WERI-Rb-1 (cell line): Measurements from ENCODE around the gene ATP8B3.

Source experiments
- DNase-seq: peaks from one replicate; pipeline ENCODE4 v3.0.0-alpha.2; 2020
- H3K27ac ChIP-seq: fragments of 250-450 bp; sonication (Bioruptor Pico); 2 replicates; pipeline ENCODE4 v1.5.1; 2020; ENCODE audit warnings: mild to moderate bottlenecking, moderate library complexity
- H3K27me3 ChIP-seq: fragments of 250-450 bp; sonication (Bioruptor Pico); 2 replicates; pipeline ENCODE4 v1.5.1; 2021; ENCODE audit warnings: mild to moderate bottlenecking, low read depth, moderate library complexity; ENCODE audit not compliant: insufficient read depth, severe bottlenecking
- H3K36me3 ChIP-seq: fragments of 250-450 bp; sonication (Bioruptor Pico); 2 replicates; pipeline ENCODE4 v1.5.1; 2020; ENCODE audit warnings: mild to moderate bottlenecking, moderate library complexity
- H3K4me3 ChIP-seq: 2 replicates; pipeline ENCODE4 v1.5.1; 2011; ENCODE audit warnings: low read depth, mild to moderate bottlenecking, control low read depth, low read length
- H3K9me3 ChIP-seq: fragments of 250-450 bp; sonication (Bioruptor Pico); 2 replicates; pipeline ENCODE4 v1.5.1; 2021; ENCODE audit warnings: mild to moderate bottlenecking, moderate library complexity; ENCODE audit not compliant: severe bottlenecking
- TF ChIP-seq, protein P1 (sequence below): IDR thresholded peaks from 2 replicates; pipeline ENCODE4 v1.5.1; 2011; ENCODE audit warnings: low read depth, mild to moderate bottlenecking, control low read depth, inconsistent platforms, low read length

Gene ATP8B3

GRCh38 chr19:1844513-1845124, 32.5 kb upstream of the ATP8B3 start:
- Histone ChIP-seq H3K36me3 (peaks cover 26% of the 10 kb centered on the region), H3K9me3 (no peaks in the 10 kb centered on the region), H3K27me3 (no peaks in the 10 kb centered on the region), H3K27ac (no peak overlapping the region), H3K4me3 (no peak overlapping the region)
- TF ChIP-seq, protein P1, sequence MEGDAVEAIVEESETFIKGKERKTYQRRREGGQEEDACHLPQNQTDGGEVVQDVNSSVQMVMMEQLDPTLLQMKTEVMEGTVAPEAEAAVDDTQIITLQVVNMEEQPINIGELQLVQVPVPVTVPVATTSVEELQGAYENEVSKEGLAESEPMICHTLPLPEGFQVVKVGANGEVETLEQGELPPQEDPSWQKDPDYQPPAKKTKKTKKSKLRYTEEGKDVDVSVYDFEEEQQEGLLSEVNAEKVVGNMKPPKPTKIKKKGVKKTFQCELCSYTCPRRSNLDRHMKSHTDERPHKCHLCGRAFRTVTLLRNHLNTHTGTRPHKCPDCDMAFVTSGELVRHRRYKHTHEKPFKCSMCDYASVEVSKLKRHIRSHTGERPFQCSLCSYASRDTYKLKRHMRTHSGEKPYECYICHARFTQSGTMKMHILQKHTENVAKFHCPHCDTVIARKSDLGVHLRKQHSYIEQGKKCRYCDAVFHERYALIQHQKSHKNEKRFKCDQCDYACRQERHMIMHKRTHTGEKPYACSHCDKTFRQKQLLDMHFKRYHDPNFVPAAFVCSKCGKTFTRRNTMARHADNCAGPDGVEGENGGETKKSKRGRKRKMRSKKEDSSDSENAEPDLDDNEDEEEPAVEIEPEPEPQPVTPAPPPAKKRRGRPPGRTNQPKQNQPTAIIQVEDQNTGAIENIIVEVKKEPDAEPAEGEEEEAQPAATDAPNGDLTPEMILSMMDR, result no peak
- no peak for DNase-seq

DNA sequence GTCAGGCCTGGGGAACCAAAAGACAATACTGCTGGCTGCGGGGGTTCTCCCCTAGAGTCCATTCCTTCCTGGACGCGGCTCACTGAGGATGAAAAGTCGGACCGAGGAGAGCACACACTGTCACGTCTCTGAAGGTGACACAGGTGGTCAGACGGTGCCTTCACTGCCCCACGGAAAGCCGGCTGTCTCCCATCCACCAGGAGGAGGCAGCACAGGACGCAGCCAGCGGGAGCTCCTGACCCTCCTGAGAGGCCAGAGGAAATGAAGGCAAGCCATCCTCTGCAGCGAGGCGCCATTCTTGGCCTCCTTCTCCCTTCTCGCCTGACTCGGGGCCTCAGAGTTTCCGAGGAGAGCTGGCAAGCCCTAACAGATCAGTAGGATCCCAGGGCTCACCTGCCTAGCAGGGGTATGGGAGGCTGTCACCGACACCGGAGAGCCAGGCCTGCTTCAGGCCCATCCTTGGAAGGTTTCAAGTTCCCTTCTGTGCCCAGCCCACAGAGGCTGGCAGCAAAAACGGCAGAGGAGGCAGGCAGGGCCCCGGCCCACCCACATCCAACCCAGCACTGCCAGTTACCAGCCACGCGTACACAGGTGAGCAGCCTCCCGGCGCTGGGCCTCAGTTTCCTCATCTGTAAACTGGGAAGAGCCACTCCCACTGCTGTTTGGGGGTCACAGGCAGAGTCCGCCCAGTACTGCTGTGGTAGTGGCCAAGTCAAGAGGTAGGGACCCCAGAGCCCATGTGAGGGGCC, 31.7 kb upstream of the ATP8B3 start:
- TF ChIP-seq, protein P1, result peak; percentile 73
- H3K36me3 ChIP-seq, result peaks cover 26% of the 10 kb centered on the region
- no peaks in the 10 kb centered on the region for H3K27me3 ChIP-seq
- no peak overlapping the region for H3K4me3 ChIP-seq
- H3K27ac ChIP-seq, result no peak overlapping the region
- no peaks in the 10 kb centered on the region for H3K9me3 ChIP-seq
- no peak for DNase-seq

DNA sequence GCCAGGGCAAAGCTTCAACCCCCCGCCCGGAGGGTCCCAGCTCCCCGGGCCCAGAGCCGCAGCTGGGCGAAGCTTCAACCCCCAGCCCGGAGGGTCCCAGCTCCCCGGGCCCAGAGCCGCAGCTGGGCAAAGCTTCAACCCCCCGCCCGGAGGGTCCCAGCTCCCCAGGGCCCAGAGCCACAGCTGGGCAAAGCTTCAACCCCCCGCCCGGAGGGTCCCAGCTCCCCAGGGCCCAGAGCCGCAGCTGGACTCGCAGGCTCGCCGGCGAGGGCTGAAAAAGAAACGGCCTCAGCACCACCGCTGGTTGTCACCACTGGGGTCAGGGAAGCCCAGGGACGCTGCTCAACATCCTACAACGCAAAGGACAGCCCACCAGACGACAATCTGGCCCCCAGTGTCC, 31.0 kb upstream of the ATP8B3 start:
- no peak overlapping the region for H3K27ac ChIP-seq
- no peak for DNase-seq
- H3K4me3 ChIP-seq, result no peak overlapping the region
- TF ChIP-seq, protein P1, result no peak
- H3K9me3 ChIP-seq, result no peaks in the 10 kb centered on the region
- no peaks in the 10 kb centered on the region for H3K27me3 ChIP-seq
- H3K36me3 ChIP-seq, result peaks cover 26% of the 10 kb centered on the region

GRCh38 chr19:1841209-1841924, 29.3 kb upstream of the ATP8B3 start:
- TF ChIP-seq, protein P1, result no peak
- Histone ChIP-seq H3K27me3 (no peaks in the 10 kb centered on the region), H3K27ac (no peak overlapping the region), H3K4me3 (no peak overlapping the region), H3K9me3 (no peaks in the 10 kb centered on the region), H3K36me3 (peaks cover 18% of the 10 kb centered on the region)
- no peak for DNase-seq

DNA sequence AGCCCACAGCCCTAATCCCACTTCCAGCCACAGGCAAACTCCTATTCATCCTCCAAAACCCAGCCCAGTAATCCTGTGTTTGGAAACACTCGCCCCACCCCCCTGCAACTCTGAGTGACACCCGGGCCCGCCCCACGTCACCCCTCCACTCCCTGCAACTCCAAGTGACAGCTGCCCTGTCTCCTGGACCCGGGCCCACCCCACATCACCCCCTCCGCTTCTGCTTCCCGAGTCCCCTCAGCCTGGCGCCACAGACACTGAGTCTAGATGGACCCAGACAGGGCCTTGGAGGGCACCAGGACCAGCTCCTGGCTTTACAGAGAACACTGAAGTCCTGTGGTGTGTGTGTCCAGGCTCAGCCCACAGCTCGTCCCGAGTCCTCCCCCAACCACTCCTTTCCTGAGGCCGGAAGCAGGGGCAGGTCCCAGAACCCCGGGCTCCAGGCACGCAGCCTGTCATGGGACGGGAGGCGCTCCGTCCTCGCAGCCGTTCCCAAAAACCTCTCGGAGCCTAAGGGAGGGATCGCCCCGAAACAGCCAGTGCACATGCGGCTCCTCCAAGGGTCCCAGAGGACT, 28.6 kb upstream of the ATP8B3 start:
- Histone ChIP-seq H3K4me3 (no peak overlapping the region), H3K27ac (no peak overlapping the region), H3K9me3 (no peaks in the 10 kb centered on the region), H3K36me3 (peaks cover 10% of the 10 kb centered on the region), H3K27me3 (no peaks in the 10 kb centered on the region)
- no peak for DNase-seq
- TF ChIP-seq, protein P1, result no peak
